Heart left ventricle (tissue), 16 donors: ENCODE measurements around the gene RBM47. TPM values are rescaled to one million over a fixed set of nuclear protein-coding genes. Genes with fewer than 3 reads are reported as not detected.

ENCODE experiments used
- ATAC-seq, 4 donors: fragments of 200-7000 bp; cut with Tn5 transposase; one replicate each; pipeline ENCODE4 v1.9.1; 2020 to 2022; ENCODE audit warnings: moderate library complexity in 4 of 4, mild to moderate bottlenecking in 3 of 4, moderate number of reproducible peaks in 1 of 4
- DNase-seq, 5 donors: peaks; one replicate each; pipeline ENCODE4 v3.0.0-alpha.2; 2020
- H3K27ac ChIP-seq, 12 donors: fragments of 200-600 bp; sonication (generic) in 4 of 12; one replicate each; pipeline versions ENCODE4 v1.5.0 to v1.8.0; 2016 to 2022; ENCODE audit warnings: mild to moderate bottlenecking in 2 of 12
- H3K27me3 ChIP-seq, 9 donors: fragments of 200-600 bp; sonication (generic) in 2 of 9; one replicate each; pipeline versions ENCODE4 v1.5.1 to v1.8.0; 2016 to 2022; ENCODE audit warnings: mild to moderate bottlenecking in 3 of 9
- H3K36me3 ChIP-seq, 9 donors: fragments of 200-600 bp; sonication (generic) in 2 of 9; one replicate each; pipeline versions ENCODE4 v1.5.0 to v1.8.0; 2018 to 2022; ENCODE audit warnings: mild to moderate bottlenecking in 2 of 9
- H3K4me1 ChIP-seq, 12 donors: fragments of 200-600 bp; sonication (generic) in 4 of 12; one replicate each; pipeline versions ENCODE4 v1.5.0 to v1.8.0; 2016 to 2022; ENCODE audit warnings: mild to moderate bottlenecking in 3 of 12
- H3K4me3 ChIP-seq, 12 donors: fragments of 200-600 bp; sonication (generic) in 4 of 12; one replicate each; pipeline versions ENCODE4 v1.5.0 to v1.8.0; 2017 to 2022; ENCODE audit warnings: mild to moderate bottlenecking in 9 of 12, moderate library complexity in 4 of 12
- H3K9me3 ChIP-seq, 12 donors: fragments of 200-600 bp; sonication (generic) in 4 of 12; one replicate each; pipeline versions ENCODE4 v1.5.0 to v1.8.0; 2016 to 2022; ENCODE audit warnings: mild to moderate bottlenecking in 1 of 12
- CTCF ChIP-seq, 12 donors: fragments of 200-600 bp; sonication (generic) in 4 of 12; IDR thresholded peaks; one replicate each; pipeline versions ENCODE4 v1.5.0 to v1.8.0; 2018 to 2022; ENCODE audit warnings: antibody characterized with exemption in 12 of 12, mild to moderate bottlenecking in 5 of 12
- POLR2A ChIP-seq, 2 donors: fragments of 450-650 bp; IDR thresholded peaks; one replicate each; pipeline ENCODE4 v1.6.1; 2017; ENCODE audit warnings: antibody characterized with exemption in 2 of 2, mild to moderate bottlenecking in 2 of 2, moderate library complexity in 2 of 2
- WGBS, 4 donors: extraction: QIAGEN DNeasy Blood & Tissue Kit in 2 of 4; methylation state at CpG; one replicate each; pipeline versions ENCODE4 v1.1.5 to v1.1.7; 2013 to 2018; 5-methylcytosine and 5-hydroxymethylcytosine counted together
- intact Hi-C, 10 donors: fragments of 100-400 bp; cut with DNase I; formaldehyde crosslinking; loops; one replicate each; pipeline versions ENCODE4 v1.11.1 to v1.14.2; 2022
- polyA plus RNA-seq, 2 donors: library from polyadenylated mRNA; stranded (reverse); fragments of 200-250 nt; gene quantifications; one replicate each; pipeline ENCODE4 v1.2.3, GENCODE V29; 2013
- total RNA-seq, 9 donors: library from RNA; depleted of rRNA in 2 of 9; stranded (reverse); fragments of >200 nt in 2 of 9; fragmentation: NEBNext Ultra II Directional in 3 of 9; extraction: Animal tissue kit (Norgen Biotek cat#: 25700) in 3 of 9; gene quantifications; one replicate each; pipeline versions ENCODE4 v1.1.0 to v1.2.4, GENCODE V29; 2016 to 2023
- donor health status: ischemic (EF 13 %, LVEDD 7.1; RV severe dilation, severe dysfunction).
- donor health status: healthy with polysubstance abuse.
- donor health status: DM: no; HTN: yes; CAD: no.
- donor health status: DM: no; HTN: no; CAD: no.
- donor health status: ischemic (EF 25% LVEDD 6.9; RV normal size, moderate dysfunction).
- donor health status: ischemic (EF 25% LVEDD 5.7; RV mildly dilated, moderate dysfunction).
- donor health status: healthy.
- donor health status: DM: yes; HTN: yes; CAD: no.
- donor health status: ischemic (EF 35%, LVEDD 5.7; RV mildly dilated, moderate dysfunction).
- donor health status: nonischemic (EF 11% LVEDD 7.7; RV severe dilation, severe dysfunction).
- donor health status: DM: yes; HTN: yes; CAD: no.
- donor health status: PGD.
- donor health status: ischemic (EF 29% LVEDD 5.4; RV normal size, mild dysfunction).
- donor health status: nonischemic (EF 23%, LVEDD 6.1; RV moderate dilation, normal function).

Gene RBM47
- total and polyA plus RNA-seq, 11 donors, result 0.50 to 29.9 (median 3.5) TPM

- DNase-seq, result peak in 4 of 5 donors; percentile 25 to 41 (median 30)
Measured at GRCh38 chr4:40648742-40649281, 19.1 kb upstream of the RBM47 start.

GRCh38 chr4:40648131-40648530, 18.5 kb upstream of the RBM47 start:
- peaks cover 0 to 18% (median 0%) of the 10 kb centered on the region in 12 donors for H3K4me1 ChIP-seq
- no peak overlapping the region for H3K4me3 ChIP-seq
- peak overlapping the region in 1 of 12 donors; percentile 83 for H3K27ac ChIP-seq
- H3K36me3 ChIP-seq, result no peaks in the 10 kb centered on the region
- no peak for DNase-seq
- H3K27me3 ChIP-seq, result no peaks in the 10 kb centered on the region
- intact Hi-C loops, result no loop called here
- TF ChIP-seq POLR2A (IDR thresholded peaks at IDR 0.05), result no peak
- no peak for TF ChIP-seq CTCF (IDR thresholded peaks at IDR 0.05)
- no peak for ATAC-seq
- H3K9me3 ChIP-seq, result no peaks in the 10 kb centered on the region

More at GRCh38 chr4:40648742-40649281, 19.1 kb upstream of the RBM47 start:
- no peaks in the 10 kb centered on the region for H3K27me3 ChIP-seq
- peak in 3 of 4 donors; percentile 54 to 69 (median 61) for ATAC-seq
- H3K4me1 ChIP-seq, result peaks cover 0 to 25% (median 0%) of the 10 kb centered on the region in 12 donors
- H3K36me3 ChIP-seq, result no peaks in the 10 kb centered on the region
- no peak overlapping the region for H3K4me3 ChIP-seq
- TF ChIP-seq CTCF (IDR thresholded peaks at IDR 0.05) (no peak), POLR2A (IDR thresholded peaks at IDR 0.05) (no peak)
- intact Hi-C loops, result no loop called here
- no peaks in the 10 kb centered on the region for H3K9me3 ChIP-seq
- WGBS, 4 donors, result 30 to 50% (median 46%) methylated on average over 9 of the region's 9 CpGs
- H3K27ac ChIP-seq, result peak overlapping the region in 1 of 12 donors; percentile 83

GRCh38 chr4:40645586-40645985, 15.9 kb upstream of the RBM47 start:
- ATAC-seq, result no peak
- H3K27ac ChIP-seq, result no peak overlapping the region
- TF ChIP-seq POLR2A (IDR thresholded peaks at IDR 0.05) (no peak), CTCF (IDR thresholded peaks at IDR 0.05) (no peak)
- H3K4me3 ChIP-seq, result no peak overlapping the region
- no peak for DNase-seq
- intact Hi-C loops, result no loop called here
- peaks cover 0 to 18% (median 0%) of the 10 kb centered on the region in 12 donors for H3K4me1 ChIP-seq
- no peaks in the 10 kb centered on the region for H3K9me3 ChIP-seq
- no peaks in the 10 kb centered on the region for H3K27me3 ChIP-seq
- H3K36me3 ChIP-seq, result no peaks in the 10 kb centered on the region

GRCh38 chr4:40632080-40632479, 2.4 kb upstream of the RBM47 start:
- ATAC-seq (no peak), DNase-seq (no peak)
- TF ChIP-seq POLR2A (IDR thresholded peaks at IDR 0.05) (no peak), CTCF (IDR thresholded peaks at IDR 0.05) (no peak)
- H3K4me1 ChIP-seq, result peaks cover 0 to 12% (median 3%) of the 10 kb centered on the region in 12 donors
- H3K27me3 ChIP-seq, result peaks cover 0 to 19% (median 0%) of the 10 kb centered on the region in 9 donors
- no peaks in the 10 kb centered on the region for H3K36me3 ChIP-seq
- H3K9me3 ChIP-seq, result no peaks in the 10 kb centered on the region
- peak overlapping the region in 1 of 12 donors; percentile 96 for H3K27ac ChIP-seq
- WGBS, 4 donors, result 63 to 81% (median 77%) methylated on average over 5 of the region's 5 CpGs
- H3K4me3 ChIP-seq, result no peak overlapping the region
- intact Hi-C loops, result no loop called here
